Measurements from ENCODE around the gene NEK1. TPM values are rescaled to one million over a fixed set of nuclear protein-coding genes. Genes with fewer than 3 reads are reported as not detected.

NEK1 gene
- total and polyA plus RNA-seq, 3 donors from 2014 or later = 10.3 to 27.9 (median 25.5) TPM

- WGBS, 2 donors = 65 to 75% methylated on average over 2 of the region's 2 CpGs
- intact Hi-C loops (cut with DNase I; ENCODE audit: low total_unique reads) = no loop called here
- no peak for DNase-seq
Observed at GRCh38 chr4:169493164-169493524, 119.2 kb downstream of the NEK1 start.

GRCh38 chr4:169492436-169493163 lies 119.8 kb downstream of the NEK1 start:
- Histone ChIP-seq H3K27me3 (no peaks in the 10 kb centered on the region), H3K27ac (no peak overlapping the region), H3K9me3 (no peaks in the 10 kb centered on the region), H3K36me3 (ENCODE audit: low read depth, missing control alignments) (no peaks in the 10 kb centered on the region), H3K4me3 (no peak overlapping the region), H3K4me1 (no peaks in the 10 kb centered on the region)
- TF ChIP-seq POLR2A (IDR thresholded peaks at IDR 0.05) (no peak), CTCF (IDR thresholded peaks at IDR 0.05) (peak; percentile 23 to 62 (median 54))
- intact Hi-C loops (cut with DNase I; ENCODE audit: low total_unique reads) = no loop called here
- whole genome bisulfite sequencing, 2 donors = 69 to 71% methylated on average over 10 of the region's 10 CpGs
- DNase-seq = peak; percentile 29

More at GRCh38 chr4:169493164-169493524, 119.2 kb downstream of the NEK1 start:
- Histone ChIP-seq H3K27me3 (no peaks in the 10 kb centered on the region), H3K4me1 (no peaks in the 10 kb centered on the region), H3K9me3 (no peaks in the 10 kb centered on the region), H3K4me3 (no peak overlapping the region), H3K36me3 (ENCODE audit: low read depth, missing control alignments) (no peaks in the 10 kb centered on the region), H3K27ac (no peak overlapping the region)
- no peak for TF ChIP-seq POLR2A (IDR thresholded peaks at IDR 0.05)
- peak in 1 of 3 experiments; percentile 1 for TF ChIP-seq CTCF (IDR thresholded peaks at IDR 0.05)

- H3K9me3 ChIP-seq = no peaks in the 10 kb centered on the region
- H3K36me3 ChIP-seq (ENCODE audit: low read depth, missing control alignments) = no peaks in the 10 kb centered on the region
- H3K4me3 ChIP-seq = no peak overlapping the region
- TF ChIP-seq CTCF (IDR thresholded peaks at IDR 0.05) (no peak), POLR2A (IDR thresholded peaks at IDR 0.05) (no peak)
- DNase-seq = no peak
- H3K27ac ChIP-seq = no peak overlapping the region
- H3K4me1 ChIP-seq = no peaks in the 10 kb centered on the region
- WGBS, 2 donors = 88 to 97% methylated on average over 1 of the region's 1 CpG
- intact Hi-C loops (cut with DNase I; ENCODE audit: low total_unique reads) = no loop called here
- H3K27me3 ChIP-seq = no peaks in the 10 kb centered on the region
Observed at GRCh38 chr4:169491211-169491610, 121.2 kb downstream of the NEK1 start.

- no peak for DNase-seq
- no peak overlapping the region for H3K27ac ChIP-seq
- TF ChIP-seq POLR2A (IDR thresholded peaks at IDR 0.05) (no peak), CTCF (IDR thresholded peaks at IDR 0.05) (no peak)
- no peaks in the 10 kb centered on the region for H3K36me3 ChIP-seq (ENCODE audit: low read depth, missing control alignments)
- no peaks in the 10 kb centered on the region for H3K27me3 ChIP-seq
- intact Hi-C loops (cut with DNase I; ENCODE audit: low total_unique reads) = no loop called here
- no peaks in the 10 kb centered on the region for H3K9me3 ChIP-seq
- no peak overlapping the region for H3K4me3 ChIP-seq
- H3K4me1 ChIP-seq = no peaks in the 10 kb centered on the region
Observed at GRCh38 chr4:169489306-169489705, 123.1 kb downstream of the NEK1 start.

Measured in testis (tissue), 3 donors.